GM19468 (cell line): ENCODE measurements around the gene DENND6A.
A peak's percentile ranks its signal among the peaks of the same experiment; 100 is the strongest.
"Not testable (repeated sequence)": the region's sequence is repeated elsewhere in the genome, so short reads cannot be mapped to it uniquely, and the experiment has no call there.

Experiments used
- ATAC-seq: cut with Tn5 transposase; IDR thresholded peaks from one replicate; pipeline ENCODE4 v1.9.1; 2021; ENCODE audit warnings: mild to moderate bottlenecking, moderate library complexity, moderate number of reproducible peaks; ENCODE audit not compliant: unreplicated experiment; ENCODE audit errors: extremely low read depth

DENND6A gene

DNA sequence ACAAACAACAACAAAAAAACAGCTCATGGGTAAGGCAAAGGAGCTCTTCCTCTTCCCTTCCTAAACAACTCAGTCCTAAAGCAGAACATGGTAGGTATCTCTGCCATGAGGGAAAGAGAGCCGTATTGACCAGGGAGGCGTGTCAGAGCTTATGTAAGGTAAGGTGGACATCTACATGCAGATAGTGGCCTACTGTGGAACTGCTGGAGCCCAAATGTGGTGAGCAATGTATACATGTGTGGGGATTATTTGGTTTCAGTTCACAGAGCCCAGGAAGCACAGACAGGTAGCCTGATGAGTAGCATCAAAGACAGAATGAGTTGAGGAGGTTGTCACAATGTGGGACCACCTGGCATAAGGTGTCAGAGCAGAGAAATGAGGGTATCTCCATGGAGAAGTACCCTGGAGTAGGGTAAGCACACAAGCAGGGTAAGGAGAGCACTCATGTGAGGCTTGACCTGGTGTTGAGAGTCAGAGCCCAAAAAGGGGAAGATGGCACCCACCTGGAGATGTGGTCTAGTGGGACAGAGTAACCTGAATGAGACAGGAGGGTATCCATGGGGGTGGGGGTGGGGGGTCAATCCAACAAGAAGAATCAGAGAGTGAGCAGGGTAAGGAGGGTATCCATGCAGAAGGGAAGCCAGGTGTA is 45.5 kb downstream of the DENND6A start:
- ATAC-seq = no peak

DNA sequence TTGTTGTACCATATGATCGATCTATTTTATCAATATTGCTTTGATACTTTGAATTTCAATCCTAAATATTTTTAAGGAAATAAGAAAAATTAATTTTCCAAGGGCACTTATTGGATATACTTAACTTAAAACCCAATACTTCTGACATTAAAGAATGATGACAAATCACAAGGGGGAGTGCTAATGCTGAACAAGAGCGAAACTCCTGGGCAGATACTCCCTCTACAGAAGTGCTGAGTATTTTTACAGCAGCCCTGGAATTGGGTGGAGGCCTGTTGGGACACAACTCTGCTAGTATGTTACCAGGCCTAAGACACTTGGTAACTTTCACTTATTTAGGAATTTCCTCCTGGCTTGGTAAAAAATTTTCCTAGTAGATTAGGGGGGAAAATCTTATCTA is 46.2 kb downstream of the DENND6A start:
- ATAC-seq = no peak

DNA sequence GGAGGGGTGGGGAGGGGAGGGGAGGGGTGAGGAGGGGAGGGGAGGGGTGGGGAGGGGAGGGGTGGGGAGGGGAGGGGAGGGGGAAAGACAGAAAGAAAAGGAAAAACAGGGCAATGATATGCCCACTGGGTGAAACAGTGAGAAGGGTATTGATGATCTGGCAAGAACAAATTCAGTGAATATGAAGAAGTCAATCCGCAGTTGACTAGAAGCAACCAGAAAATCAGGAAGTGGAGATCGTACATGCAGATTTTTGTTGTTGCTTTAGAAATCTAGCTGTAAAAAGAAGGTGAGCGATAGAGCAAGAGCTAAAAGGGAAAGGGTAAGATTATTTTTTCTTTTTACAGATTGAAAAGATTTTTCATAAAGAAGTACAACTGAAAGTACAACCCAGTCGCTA is 48.1 kb downstream of the DENND6A start:
- ATAC-seq = no peak

DNA sequence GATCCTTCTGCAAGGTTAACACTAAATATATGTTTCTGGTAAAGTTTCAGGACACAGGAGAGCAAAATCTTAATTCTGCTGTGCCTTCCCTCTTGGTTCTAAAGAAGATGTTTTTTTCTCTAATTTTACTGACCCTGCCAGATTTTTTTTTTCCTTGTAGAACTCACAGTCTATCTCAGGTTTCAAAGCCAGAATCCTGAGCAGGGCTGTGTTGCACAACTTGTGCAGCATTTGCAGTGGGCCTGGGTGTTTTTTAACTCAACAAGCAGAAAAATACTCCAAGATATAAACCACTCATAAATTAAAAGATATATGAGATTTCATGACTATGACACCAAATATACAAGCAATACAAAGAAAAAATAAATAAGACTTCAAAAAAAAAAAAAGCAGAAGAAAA is 55.5 kb downstream of the DENND6A start:
- no peak for ATAC-seq

DNA sequence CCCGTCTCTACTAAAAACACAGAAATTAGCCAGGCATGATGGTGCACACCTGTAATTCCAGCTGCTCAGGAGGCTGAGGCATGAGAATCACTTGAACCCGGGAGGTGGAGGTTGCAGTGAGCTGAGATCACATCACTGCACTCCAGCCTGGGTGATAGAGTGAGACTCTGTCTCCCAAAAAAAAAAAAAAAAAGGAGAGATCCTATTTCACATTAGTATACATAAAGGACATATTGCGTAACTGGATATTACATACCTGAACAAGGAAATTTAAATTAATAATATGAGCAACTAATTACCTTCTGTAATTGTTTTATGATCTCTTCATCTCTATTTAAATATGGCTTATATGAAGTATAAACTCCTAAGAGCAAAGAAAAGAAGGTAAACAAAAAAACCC is 58.6 kb downstream of the DENND6A start:
- ATAC-seq = not testable (repeated sequence)

DNA sequence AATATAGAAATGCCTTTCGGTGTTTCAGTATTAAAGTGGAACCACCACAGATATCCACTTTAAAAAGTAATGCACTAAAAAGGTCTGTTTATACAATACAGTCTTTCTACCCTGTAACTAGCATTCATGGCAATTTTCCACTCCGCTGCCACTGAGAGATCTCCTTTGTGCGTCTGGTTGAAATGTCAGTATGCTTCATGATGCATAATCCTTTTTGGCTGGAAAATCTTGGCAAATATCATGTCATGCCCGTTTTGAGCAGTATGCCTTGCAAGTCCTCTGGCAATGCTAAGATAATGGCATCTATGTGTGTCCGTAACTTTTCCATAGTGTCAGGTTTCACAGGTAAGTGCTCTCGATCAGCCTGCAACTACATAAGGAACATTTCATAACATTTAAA is 64.9 kb downstream of the DENND6A start:
- ATAC-seq = no peak

DNA sequence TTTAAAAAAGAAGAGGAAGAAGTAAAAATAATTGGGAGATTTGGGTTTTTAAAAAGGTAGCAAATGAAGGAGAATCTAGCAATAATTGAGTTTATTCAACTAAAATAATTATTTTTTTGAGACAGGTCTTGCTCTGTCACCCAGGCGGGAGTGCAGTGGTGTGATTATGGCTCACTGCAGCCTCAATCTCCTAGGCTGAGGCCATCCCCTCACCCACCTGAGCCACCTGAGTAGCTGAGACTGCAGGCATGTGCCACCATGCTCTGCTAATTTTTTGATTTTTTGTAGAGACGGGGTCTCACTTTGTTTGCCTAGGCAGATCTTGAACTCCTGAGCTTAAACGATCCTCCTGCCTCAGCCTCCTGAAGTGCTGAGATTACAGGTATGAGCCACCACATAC is 68.1 kb downstream of the DENND6A start:
- ATAC-seq = no peak

DNA sequence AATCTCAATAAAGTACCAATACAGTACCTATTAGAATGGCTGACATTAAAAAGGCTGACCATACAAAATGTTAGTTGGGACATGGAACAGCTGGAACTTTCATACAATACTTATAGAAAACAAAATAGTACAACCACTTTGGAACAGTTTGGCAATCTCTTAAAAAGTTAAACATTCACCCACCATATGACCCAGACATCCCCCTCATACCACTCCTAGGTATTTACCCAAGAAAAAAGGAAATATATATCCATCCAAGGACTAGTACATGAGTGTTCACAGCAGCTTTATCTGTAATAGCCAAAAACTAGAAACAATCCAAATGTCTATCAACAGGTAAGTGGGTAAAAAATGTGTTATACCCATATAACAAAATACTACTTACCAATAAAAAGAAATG is 70.5 kb downstream of the DENND6A start:
- no peak for ATAC-seq

DNA sequence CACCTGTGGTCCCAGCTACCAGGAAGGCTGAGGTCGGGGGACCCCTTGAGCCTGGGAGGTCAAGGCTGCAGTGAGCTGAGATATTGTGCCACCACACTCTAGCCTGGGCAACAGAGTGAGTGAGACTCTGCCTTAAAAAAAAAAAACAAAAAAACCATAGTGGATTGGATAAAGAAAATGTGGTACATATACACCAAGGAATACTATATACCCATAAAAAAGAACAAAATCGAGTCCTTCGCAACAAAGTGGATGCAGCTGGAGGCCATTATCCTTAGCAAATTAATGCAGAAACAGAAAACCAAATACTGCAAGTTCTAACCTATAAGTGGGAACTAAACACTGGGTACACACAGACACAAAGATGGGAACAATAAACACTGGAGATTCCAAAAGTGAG is 75.1 kb downstream of the DENND6A start:
- ATAC-seq = no peak

DNA sequence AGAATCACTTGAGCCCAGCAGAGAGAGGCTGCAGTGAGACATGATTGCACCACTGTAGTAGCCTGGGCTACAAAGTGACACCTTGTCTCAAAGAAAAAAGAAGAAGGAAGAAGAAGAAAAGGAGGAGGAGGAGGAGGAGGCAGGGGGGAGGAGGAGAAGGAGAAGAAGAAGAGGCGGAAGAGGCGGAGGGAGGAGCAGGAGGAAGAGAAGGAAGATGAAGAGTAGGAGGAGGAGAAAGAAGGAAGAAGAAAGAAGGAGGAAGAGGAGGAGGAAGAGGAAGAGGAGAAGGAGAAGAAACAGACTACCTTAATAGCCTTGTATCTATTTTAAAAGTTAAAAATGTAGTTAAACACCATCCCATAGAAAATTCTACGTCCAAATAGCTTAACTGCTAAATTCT is 76.6 kb downstream of the DENND6A start:
- no peak for ATAC-seq

DNA sequence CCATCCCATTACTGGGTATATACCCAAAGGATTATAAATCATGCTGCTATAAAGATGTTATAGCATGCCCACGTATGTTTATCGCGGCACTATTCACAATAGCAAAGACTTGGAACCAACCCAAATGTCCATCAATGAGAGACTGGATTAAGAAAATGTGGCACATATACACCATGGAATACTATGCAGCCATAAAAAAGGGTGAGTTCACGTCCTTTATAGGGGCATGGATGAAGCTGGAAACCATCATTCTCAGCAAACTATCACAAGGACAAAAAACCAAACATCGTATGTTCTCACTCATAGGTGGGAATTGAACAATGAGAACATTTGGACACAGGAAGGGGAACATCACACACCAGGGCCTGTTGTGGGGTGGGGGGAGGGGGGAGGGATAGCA is 81.0 kb downstream of the DENND6A start:
- ATAC-seq = not testable (repeated sequence)

DNA sequence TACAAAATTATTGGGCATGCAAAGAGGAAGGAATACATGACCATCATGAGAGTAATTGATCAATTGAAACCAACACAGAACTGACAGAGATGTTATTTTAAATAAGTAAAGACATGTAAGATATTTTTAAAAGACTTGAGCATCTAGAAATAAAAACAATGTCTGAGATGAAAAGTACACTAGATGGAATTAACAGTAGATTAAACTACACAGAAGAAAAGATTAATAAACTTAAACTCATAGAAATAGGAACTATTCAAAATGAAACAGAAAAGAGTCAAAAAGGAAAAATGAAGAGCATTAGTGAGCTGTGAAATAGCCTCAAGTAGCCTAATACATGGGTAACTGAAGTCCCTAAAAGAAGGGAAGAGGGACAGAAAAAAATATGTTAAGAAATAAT is 87.2 kb downstream of the DENND6A start:
- no peak for ATAC-seq

DNA sequence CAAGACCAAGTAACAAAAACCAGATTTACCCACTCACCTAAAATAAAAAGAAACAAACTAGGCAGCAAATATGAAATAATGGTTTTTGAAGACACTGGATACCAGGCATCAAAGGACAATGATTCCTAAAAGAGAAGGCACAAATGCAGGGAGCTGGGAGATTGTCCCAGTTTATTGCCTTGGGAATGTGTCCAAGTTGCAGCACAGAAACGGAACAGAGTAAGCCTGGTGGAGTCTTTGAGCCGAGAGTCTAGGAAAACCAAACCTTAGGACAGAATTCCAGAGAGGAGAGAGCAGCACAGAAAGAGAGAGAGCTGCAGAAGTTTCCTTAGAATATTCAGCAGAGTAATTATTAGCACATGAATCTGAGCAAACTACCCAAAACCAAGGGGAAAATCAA is 87.9 kb downstream of the DENND6A start:
- no peak for ATAC-seq

DNA sequence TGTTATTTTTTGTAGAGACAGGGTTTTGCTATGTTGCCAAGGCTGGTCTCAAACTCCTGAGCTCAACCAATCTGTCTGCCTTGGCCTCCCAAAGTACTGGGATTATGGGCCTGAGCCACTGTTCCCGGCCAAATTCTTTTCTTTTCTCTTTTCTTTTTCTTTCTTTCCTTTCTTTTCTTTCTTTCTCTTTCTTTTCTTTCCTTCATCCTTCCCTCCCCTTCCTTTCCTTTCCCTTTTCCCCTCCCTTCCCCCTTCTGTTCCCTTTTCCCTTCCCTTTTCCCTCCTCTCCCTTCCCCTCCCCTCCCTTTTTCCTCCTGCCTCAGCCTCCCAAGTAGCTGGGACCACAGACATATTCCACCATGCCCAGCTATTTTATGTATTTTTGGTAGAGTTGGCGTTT is 92.7 kb downstream of the DENND6A start:
- no peak for ATAC-seq

DNA sequence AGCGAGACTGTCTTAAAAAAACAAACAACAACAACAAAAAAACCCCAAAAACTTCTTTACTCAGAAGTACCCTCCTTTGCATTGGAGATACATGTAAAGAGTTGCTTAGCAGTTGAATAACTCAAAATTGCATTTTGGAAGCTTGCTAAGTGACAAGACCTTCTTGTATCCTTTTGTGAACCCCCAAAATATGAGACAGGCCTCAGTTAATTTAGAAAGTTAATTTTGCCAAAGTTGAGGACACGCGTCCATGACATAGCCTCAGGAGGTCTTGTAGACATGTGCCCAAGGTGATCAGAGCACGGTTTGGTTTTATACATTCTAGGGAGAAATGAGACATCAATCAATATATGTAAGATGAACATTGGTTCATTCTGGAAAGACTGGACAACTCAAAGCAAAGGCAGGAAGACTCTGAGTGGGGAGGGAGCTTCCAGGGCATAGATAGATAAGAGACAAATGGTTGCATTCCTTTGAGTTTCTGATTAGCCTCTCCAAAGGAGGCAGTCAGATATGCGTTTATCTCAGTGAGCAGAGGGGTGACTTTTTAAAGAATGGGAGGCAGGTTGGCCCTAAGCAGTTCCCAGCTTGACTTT is 94.0 kb downstream of the DENND6A start:
- no peak for ATAC-seq

DNA sequence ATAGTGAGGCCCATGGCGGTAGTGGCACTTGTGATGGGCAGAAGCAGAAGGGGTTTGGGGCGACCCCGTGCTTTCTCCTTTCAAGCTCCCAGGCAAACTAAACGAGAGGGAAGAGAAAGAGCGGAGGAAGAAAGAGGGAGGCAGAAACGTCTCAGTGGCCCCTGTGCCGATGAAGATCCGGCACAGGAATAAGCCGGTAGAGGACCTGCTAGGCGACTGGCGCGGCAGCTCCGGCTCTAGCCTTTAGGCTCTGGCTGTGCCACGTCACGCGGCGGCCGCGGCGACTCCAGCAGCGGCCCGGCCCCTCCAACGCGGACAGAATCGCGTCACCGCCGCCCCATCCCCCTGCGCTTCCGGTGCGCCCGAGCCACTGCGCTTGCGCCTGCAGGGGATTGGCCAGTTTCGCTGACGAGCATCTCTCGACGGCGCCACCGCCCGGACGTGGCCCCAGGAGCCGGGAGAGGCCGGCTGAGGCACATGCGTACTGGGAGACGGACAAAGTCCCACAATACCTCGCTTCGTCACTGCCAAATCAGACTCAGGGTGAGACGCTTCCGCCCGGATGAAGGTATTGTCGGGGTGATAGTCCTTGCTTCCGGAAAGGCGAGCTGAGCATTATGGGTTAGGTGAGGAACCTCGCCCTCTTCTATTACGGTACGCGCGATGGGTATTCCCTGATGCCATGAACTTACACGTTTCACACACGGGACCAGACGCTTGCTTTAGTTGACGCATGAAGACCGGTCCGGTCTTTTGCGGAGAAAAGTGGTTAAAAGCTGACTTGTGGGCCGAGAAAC is 95.6 kb downstream of the DENND6A start, which contains the start of gene ARF4:
Gene ARF4 (minus strand): TSS at position 218 of the 797 bp plus-strand sequence. CDS start 204 bp downstream, at position 14.
- ATAC-seq = peak; percentile 95

DNA sequence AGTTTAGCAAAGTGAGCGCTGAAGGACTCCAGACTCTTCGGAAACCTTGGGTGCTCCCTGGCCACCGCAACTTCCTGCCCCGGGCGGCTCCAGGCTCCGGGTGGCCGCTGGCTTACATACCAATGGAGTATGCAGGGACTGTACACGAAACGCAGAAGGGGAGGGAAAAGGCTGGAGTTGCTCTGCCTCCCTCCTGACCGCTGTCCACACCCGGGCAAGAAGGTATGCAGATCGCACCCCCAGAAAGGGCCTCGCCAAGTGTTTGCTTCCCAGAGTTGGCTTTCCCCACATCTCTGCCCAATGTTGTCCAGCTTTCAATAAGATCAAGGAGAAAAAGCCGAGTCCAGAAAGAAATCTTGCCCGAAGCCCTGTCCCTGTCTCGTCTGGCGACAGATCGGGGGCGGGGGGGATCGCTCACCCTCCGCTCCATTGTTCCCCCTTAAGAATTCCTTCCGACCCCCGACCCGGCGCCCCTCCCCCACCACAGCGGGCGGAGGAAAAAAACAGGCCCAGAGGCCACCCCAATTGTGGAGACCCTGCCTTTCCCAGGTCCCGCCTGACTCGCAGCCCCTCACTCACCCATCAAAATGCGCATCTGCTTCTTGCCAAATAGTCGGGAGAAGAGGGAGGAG is 96.3 kb downstream of the DENND6A start:
- ATAC-seq = no peak

DNA sequence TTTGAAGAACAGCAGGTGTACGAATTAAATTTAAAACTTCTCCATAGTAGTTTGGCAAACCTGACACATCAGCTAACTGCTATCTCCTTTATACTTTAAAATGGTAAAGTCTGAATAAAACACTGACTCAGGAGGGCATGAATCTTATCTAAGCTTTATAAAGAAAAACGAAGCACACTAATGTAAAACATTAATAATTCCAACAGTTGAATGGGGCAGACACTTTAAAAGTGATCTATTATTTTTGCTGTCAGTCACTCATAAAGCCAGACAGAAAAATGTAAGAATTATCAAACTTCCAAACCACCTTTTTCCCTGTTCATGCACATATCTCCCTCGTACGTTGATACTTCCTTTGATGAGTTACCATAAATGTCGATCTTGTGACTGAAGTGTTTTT is 98.3 kb downstream of the DENND6A start:
- ATAC-seq = no peak

DNA sequence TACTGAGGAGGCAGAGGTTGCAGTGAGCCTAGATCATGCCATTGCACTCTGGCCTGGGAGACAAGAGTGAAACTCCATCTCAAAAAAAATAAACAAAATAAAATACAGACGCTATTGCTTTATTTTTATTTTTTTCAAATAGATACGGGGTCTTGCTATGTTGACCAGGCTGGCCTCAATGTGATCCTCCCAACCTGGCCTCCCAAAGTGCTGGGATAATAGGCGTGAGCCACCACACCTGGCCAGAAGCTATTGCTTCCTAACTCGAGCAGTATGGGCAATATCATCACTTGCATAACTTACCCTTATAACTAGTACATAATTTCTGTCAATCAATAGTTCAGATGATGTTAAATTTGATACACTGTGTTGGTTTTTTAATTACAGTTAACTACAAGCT is 98.7 kb downstream of the DENND6A start:
- ATAC-seq = no peak

DNA sequence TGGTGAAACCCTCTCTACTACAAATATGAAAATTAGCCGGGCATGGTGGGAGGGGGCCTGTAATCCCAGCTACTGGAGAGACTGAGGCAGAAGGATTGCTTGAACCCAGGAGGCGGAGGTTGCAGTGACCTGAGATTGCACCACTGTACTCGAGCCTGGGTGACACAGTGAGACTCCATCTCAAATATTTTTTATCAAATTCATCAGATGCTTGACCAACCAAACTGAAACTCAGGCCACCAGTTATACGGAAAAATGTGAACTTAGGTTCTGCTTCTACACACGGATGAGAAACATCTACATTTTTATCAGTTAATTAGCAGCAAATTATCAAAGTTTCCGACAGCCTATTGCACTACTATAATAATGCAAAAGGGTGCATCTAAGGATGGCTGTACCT is 100.6 kb downstream of the DENND6A start:
- no peak for ATAC-seq

DNA sequence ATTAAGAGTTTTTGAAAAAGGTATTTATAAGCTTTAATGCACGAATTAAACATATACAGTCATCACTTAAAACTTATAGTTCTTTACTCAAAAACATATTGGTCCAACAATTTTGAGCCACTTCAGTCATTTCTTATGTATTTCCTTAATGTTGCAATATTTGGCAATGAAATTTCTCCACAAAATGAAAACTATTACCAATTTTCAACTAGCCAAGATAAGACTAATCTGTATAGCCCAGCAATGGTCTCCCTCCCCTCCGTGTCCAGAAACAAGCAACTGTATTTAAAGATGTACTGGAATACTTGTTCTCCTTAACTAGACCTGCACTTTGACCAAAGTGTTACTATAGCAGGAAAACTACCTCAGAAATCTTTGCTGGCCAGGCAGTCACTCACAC is 105.0 kb downstream of the DENND6A start:
- no peak for ATAC-seq
